Lower leg skin (tissue), 3 donors: ENCODE results near the gene SPINT1.

ENCODE experiments used
- POLR2A ChIP-seq, 2 donors: fragments of 450-650 bp; IDR thresholded peaks; one replicate each; pipeline ENCODE4 v1.6.1; 2016 to 2017; ENCODE audit warnings: antibody characterized with exemption in 2 of 2, mild to moderate bottlenecking in 1 of 2, moderate library complexity in 1 of 2
- TF ChIP-seq, protein P1 (sequence below), 3 donors: fragments of 450-650 bp; IDR thresholded peaks; one replicate each; pipeline ENCODE4 v1.5.1; 2016; ENCODE audit warnings: antibody characterized with exemption in 3 of 3, mild to moderate bottlenecking in 3 of 3, moderate library complexity in 2 of 3

DNA sequence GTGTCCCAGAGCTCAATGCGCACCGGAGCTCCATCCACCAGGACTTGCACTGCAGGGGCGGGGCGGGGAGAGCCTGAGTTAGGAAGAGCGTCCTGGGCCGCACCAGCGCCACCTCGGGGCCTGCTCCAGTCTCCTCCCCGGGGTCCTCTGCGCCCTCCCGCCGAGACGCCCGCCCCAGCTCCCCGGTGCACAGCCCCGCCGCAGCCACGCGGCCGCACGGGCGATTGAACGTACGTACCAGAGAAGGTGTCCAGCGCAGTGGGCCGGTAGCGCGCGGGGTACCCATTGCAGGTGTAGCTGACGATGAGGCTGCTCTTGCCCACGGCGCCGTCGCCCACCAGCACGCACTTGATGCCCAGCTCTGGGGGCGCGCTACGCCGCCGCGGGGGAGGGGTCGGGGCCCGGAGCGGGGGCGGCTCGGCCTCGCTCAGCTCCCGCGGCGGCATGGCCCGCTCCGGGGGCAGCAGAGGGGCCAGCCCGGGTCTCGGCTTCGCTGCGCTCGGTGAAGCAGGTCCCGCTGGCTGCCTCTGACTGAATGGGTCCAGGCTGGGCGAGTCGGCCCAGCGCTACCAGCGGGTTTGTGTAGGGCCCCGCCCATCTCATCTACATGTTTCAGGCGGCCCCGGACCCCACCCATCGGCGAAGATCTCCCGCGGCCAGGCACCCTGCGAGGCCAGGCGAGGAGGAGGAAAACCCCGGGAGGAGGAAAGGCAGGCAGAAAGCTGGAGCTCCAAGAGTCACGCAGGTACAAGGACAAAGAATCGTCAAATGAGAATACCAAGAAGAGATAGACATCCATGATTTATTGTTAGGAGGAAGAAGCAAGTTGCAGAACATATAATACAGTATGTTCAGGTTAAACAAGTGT, 30.1 kb downstream of the SPINT1 start, which contains the start of gene RHOV:
- TF ChIP-seq, protein P1, sequence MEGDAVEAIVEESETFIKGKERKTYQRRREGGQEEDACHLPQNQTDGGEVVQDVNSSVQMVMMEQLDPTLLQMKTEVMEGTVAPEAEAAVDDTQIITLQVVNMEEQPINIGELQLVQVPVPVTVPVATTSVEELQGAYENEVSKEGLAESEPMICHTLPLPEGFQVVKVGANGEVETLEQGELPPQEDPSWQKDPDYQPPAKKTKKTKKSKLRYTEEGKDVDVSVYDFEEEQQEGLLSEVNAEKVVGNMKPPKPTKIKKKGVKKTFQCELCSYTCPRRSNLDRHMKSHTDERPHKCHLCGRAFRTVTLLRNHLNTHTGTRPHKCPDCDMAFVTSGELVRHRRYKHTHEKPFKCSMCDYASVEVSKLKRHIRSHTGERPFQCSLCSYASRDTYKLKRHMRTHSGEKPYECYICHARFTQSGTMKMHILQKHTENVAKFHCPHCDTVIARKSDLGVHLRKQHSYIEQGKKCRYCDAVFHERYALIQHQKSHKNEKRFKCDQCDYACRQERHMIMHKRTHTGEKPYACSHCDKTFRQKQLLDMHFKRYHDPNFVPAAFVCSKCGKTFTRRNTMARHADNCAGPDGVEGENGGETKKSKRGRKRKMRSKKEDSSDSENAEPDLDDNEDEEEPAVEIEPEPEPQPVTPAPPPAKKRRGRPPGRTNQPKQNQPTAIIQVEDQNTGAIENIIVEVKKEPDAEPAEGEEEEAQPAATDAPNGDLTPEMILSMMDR (IDR thresholded peaks at IDR 0.05) = no peak
- no peak for TF ChIP-seq POLR2A (IDR thresholded peaks at IDR 0.05)
